Mesothelial cell of epicardium (in vitro differentiated cells): ENCODE data around the gene DGLUCY. TPM values are rescaled to one million over a fixed set of nuclear protein-coding genes. Genes with fewer than 3 reads are reported as not detected.

ENCODE experiments used
- DNase-seq, 2 experiments: peaks; one replicate each; pipeline ENCODE4 v3.0.0; 2021; ENCODE audit warnings: low spot score in 2 of 2; ENCODE audit not compliant: unreplicated experiment in 2 of 2
- H3K27ac Mint-ChIP-seq: 2 replicates; pipeline ENCODE4 v1.8.0; 2021; ENCODE audit warnings: mixed read lengths
- H3K27me3 Mint-ChIP-seq: 2 replicates; pipeline ENCODE4 v1.8.0; 2021; ENCODE audit warnings: low read depth, mixed read lengths
- H3K36me3 Mint-ChIP-seq: 2 replicates; pipeline ENCODE4 v1.8.0; 2021; ENCODE audit warnings: mixed read lengths
- H3K4me1 Mint-ChIP-seq: 2 replicates; pipeline ENCODE4 v1.8.0; 2021; ENCODE audit warnings: mixed read lengths
- H3K4me3 Mint-ChIP-seq: 2 replicates; pipeline ENCODE4 v1.8.0; 2021; ENCODE audit warnings: mild to moderate bottlenecking, moderate library complexity, mixed read lengths
- H3K9me3 Mint-ChIP-seq: 2 replicates; pipeline ENCODE4 v1.8.0; 2021; ENCODE audit warnings: mixed read lengths
- total RNA-seq: library from RNA; stranded (reverse); gene quantifications from 3 replicates; pipeline ENCODE4 v1.2.1, GENCODE V29; 2021
- TF ChIP-seq, protein P1 (sequence below): fragments of 200-600 bp; sonication (generic); IDR thresholded peaks from one replicate; pipeline ENCODE4 v1.5.0; 2021; ENCODE audit warnings: antibody characterized with exemption; ENCODE audit not compliant: unreplicated experiment

DGLUCY gene
- total RNA-seq, 1 donor from 2014 or later: 64.1 TPM

DNA sequence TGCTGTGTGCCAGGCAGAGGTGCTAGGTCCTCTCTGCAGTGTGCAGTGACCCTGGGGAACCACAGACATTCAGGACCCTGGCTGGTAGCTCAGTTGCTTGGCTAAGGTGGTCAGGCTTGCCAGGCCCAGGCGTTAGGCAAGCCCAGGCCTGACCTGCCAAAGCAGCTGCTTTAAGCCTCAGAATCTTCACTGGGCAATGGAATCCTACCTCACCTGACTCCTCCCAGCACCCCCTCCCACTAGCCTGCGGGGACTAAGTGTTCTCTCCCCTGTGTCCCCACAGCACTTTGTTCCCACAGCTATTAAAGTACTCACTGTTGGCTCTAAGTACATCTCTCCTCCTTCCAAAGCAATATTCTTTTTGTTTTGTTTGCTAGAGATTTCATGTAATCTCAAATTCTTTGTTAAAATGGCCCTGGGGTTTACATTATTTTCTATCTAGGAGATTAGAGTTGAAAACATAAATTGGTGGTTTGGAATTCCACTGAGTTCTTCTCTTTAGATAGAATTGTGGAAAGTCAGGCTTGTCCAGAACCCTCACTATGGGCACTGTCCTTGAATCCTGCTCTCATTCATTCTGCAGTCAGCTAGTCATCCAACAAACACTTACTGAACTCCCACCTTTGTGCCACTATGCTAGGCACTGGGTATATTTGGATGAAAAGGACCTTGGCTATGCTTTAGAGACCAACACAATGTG, 44.4 kb downstream of the DGLUCY start:
- no peaks in the 10 kb centered on the region for H3K9me3 Mint-ChIP-seq
- TF ChIP-seq, protein P1, sequence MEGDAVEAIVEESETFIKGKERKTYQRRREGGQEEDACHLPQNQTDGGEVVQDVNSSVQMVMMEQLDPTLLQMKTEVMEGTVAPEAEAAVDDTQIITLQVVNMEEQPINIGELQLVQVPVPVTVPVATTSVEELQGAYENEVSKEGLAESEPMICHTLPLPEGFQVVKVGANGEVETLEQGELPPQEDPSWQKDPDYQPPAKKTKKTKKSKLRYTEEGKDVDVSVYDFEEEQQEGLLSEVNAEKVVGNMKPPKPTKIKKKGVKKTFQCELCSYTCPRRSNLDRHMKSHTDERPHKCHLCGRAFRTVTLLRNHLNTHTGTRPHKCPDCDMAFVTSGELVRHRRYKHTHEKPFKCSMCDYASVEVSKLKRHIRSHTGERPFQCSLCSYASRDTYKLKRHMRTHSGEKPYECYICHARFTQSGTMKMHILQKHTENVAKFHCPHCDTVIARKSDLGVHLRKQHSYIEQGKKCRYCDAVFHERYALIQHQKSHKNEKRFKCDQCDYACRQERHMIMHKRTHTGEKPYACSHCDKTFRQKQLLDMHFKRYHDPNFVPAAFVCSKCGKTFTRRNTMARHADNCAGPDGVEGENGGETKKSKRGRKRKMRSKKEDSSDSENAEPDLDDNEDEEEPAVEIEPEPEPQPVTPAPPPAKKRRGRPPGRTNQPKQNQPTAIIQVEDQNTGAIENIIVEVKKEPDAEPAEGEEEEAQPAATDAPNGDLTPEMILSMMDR: no peak
- H3K27ac Mint-ChIP-seq: peak overlapping the region; percentile 48
- DNase-seq: no peak
- H3K36me3 Mint-ChIP-seq: peaks cover 23% of the 10 kb centered on the region
- no peak overlapping the region for H3K4me3 Mint-ChIP-seq
- peaks cover 19% of the 10 kb centered on the region for H3K4me1 Mint-ChIP-seq
- H3K27me3 Mint-ChIP-seq: no peaks in the 10 kb centered on the region

DNA sequence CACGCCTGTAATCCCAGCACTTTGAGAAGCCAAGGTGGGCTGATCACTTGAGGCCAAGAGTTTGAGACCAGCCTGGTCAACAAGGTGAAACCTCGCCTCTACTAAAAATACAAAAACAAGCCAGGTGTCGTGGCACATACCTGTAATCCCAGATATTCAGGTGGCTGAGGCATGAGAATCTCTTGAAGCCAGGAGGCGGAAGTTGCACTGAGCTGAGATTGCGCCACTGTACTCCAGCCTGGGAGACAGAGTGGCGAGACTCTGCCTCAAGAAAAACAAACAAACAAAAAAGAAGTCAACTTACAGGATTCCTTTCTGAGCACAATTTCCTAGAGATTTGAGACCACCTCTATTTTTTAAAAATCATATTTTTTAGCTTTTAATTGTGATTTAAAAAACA, 45.3 kb downstream of the DGLUCY start:
- Mint-ChIP-seq H3K4me3 (no peak overlapping the region), H3K36me3 (peaks cover 28% of the 10 kb centered on the region), H3K27me3 (no peaks in the 10 kb centered on the region), H3K9me3 (no peaks in the 10 kb centered on the region), H3K4me1 (peaks cover 19% of the 10 kb centered on the region), H3K27ac (no peak overlapping the region)
- TF ChIP-seq, protein P1: no peak
- no peak for DNase-seq

DNA sequence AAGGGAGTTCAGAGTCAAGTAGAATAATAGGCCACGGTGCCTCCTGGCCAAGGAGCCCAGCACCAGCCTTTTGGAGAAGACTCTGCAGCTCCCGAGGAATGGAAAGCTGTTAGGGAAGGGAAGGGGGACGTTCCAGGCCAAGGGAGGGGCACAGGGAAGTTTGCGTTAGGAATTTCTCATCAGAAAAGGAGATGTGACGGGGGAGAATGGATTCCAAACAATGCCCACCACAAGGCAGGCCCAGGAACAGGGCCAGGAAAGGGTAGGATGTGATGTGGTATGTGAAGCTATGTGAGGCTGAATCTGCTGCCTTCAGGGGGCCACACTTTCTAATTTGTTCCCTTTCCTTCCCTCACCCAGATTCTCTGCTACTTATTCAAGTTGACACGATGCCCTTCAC, 46.0 kb downstream of the DGLUCY start:
- Mint-ChIP-seq H3K36me3 (peaks cover 33% of the 10 kb centered on the region), H3K4me3 (no peak overlapping the region), H3K9me3 (no peaks in the 10 kb centered on the region), H3K27me3 (no peaks in the 10 kb centered on the region), H3K27ac (no peak overlapping the region), H3K4me1 (peaks cover 13% of the 10 kb centered on the region)
- DNase-seq: no peak
- TF ChIP-seq, protein P1: no peak

DNA sequence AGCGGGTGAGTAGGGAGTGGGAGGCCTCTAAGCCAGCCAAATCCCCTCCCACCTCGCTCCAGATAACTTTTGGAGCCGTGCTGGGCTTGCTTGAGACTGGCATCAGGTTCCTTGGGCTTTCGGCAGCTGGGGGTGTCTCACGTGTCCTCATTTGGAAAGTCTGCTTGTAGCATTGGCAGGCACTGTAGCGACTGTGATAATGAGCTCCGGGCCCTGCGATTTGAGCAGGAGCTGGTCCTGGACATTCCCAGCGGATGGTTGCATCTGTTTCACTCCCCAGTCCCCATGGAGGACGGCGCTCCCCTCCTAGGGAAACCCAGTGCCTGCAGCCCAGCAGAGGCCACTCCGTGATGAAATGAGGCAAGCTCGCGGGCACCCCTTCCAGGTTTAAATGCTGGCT, 49.4 kb downstream of the DGLUCY start:
- Mint-ChIP-seq H3K27ac (no peak overlapping the region), H3K4me3 (no peak overlapping the region), H3K27me3 (no peaks in the 10 kb centered on the region), H3K9me3 (no peaks in the 10 kb centered on the region), H3K36me3 (peaks cover 50% of the 10 kb centered on the region), H3K4me1 (peaks cover under 1% of the 10 kb centered on the region)
- TF ChIP-seq, protein P1: no peak
- no peak for DNase-seq

DNA sequence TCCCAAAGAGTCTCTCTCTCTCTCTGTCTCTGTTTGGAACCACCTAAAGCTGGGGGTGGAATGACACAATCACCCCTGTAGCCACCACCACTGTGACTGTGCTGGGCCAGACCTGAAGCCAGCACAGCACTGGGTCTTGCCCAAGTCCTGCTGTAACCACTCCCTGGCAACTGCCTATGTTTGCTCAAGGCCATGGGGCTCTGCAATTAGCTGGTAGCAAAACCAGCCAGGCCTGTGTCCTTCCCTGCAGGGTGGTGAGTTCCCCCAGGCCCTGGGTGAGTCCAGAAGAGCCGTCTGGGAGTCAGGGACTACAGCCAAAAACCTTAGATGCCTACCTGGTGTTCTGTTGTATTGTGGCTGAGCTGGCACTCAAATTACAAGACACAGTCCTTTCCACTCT, 50.8 kb downstream of the DGLUCY start:
- TF ChIP-seq, protein P1: no peak

DNA sequence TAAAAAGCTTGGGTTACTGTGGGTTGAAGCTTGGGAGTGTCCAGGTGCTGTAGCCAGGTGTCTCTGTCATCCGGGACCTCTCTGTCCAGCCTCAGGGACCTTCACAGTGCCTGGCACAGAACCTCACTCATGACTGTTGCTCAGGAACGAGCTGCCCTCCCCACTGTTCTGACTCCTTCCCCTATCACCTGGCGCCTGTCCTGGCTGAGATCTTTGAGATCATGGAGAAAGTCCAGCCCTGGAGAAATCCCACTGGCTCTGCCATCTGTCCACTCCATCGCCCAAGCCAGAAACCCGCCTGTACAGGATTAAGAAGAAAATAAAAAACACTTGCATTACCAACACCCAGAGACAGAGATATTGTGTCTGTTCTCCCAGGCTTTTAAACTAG, 53.5 kb downstream of the DGLUCY start:
- H3K27me3 Mint-ChIP-seq: no peaks in the 10 kb centered on the region
- TF ChIP-seq, protein P1: no peak
- H3K27ac Mint-ChIP-seq: no peak overlapping the region
- no peaks in the 10 kb centered on the region for H3K9me3 Mint-ChIP-seq
- H3K36me3 Mint-ChIP-seq: peaks cover 31% of the 10 kb centered on the region
- no peak for DNase-seq
- H3K4me3 Mint-ChIP-seq: no peak overlapping the region
- peaks cover 5% of the 10 kb centered on the region for H3K4me1 Mint-ChIP-seq

More for the DNA sequence above, 50.8 kb downstream of the DGLUCY start:
- Mint-ChIP-seq H3K27me3 (no peaks in the 10 kb centered on the region), H3K9me3 (no peaks in the 10 kb centered on the region), H3K27ac (no peak overlapping the region), H3K4me3 (no peak overlapping the region), H3K36me3 (peaks cover 51% of the 10 kb centered on the region), H3K4me1 (no peaks in the 10 kb centered on the region)
- DNase-seq: no peak
